Measurements from ENCODE around the gene GJC2. TPM values are rescaled to one million over a fixed set of nuclear protein-coding genes. Genes with fewer than 3 reads are reported as not detected.

Gene GJC2
- total RNA-seq, 1 experiment from 2014 or later: 1.6 TPM

- Histone ChIP-seq H3K14ac (ENCODE audit: insufficient read depth, low read length) (peak within 1 kb of the TSS; percentile 84), H2BK12ac (ENCODE audit: insufficient read length, low read depth, low read length) (no peak within 1 kb of the TSS), H3K27me3 (ENCODE audit: insufficient read depth, low read length) (no peaks in the 10 kb centered on the region), H4K20me1 (ENCODE audit: control insufficient read depth, insufficient read depth, insufficient read length) (no peaks in the 10 kb centered on the region), H2BK20ac (ENCODE audit: low read depth, low read length, poor library complexity, severe bottlenecking) (no peak within 1 kb of the TSS), H2BK120ac (ENCODE audit: low read depth, low read length, poor library complexity, severe bottlenecking) (no peak within 1 kb of the TSS), H3T11ph (ENCODE audit: low read length) (no peak within 1 kb of the TSS), H4K91ac (ENCODE audit: insufficient read length, low read depth, low read length) (no peak within 1 kb of the TSS), H3K9ac (ENCODE audit: extremely low read depth, insufficient read length, low read length) (peak within 1 kb of the TSS; percentile 23), H3K4ac (ENCODE audit: low read depth, low read length) (no peak within 1 kb of the TSS), H4K8ac (replicated peaks; ENCODE audit: insufficient read length, low read depth, low read length) (no peak within 1 kb of the TSS), H2AK5ac (ENCODE audit: insufficient read length, low read length) (no peak within 1 kb of the TSS), H3K56ac (ENCODE audit: insufficient read length, low read depth, low read length) (no peak within 1 kb of the TSS), H2BK15ac (ENCODE audit: low read depth, low read length) (no peak within 1 kb of the TSS), H3K9me3 (ENCODE audit: control insufficient read depth, low read depth, low read length) (no peaks in the 10 kb centered on the region), H3K4me1 (ENCODE audit: insufficient read depth, low read length) (no peaks in the 10 kb centered on the region; the same call in 1 of the 2 replicates), H2BK5ac (ENCODE audit: insufficient read length, low read length) (no peak within 1 kb of the TSS), H3K79me1 (ENCODE audit: insufficient read depth, low read depth, low read length, poor library complexity, severe bottlenecking) (no peaks in the 10 kb centered on the region), H3K23me2 (ENCODE audit: insufficient read length, low read depth, low read length, poor library complexity, severe bottlenecking) (peaks cover 2% of the 10 kb centered on the region), H2AFZ (ENCODE audit: low read length) (no peak within 1 kb of the TSS), H3K27ac (ENCODE audit: insufficient read length, low read depth, low read length) (no peak within 1 kb of the TSS), H3K23ac (ENCODE audit: insufficient read length, low read depth, low read length) (no peak within 1 kb of the TSS), H3K4me2 (ENCODE audit: insufficient read depth, insufficient read length, low read length) (peak within 1 kb of the TSS; percentile 45), H3K18ac (ENCODE audit: insufficient read length, low read depth, low read length) (peak within 1 kb of the TSS; percentile 12), H4K5ac (ENCODE audit: insufficient read length, low read depth, low read length) (no peak within 1 kb of the TSS), H3K79me2 (ENCODE audit: insufficient read depth, low read length) (no peaks in the 10 kb centered on the region)
- H3K9me3 Mint-ChIP-seq: peaks cover 0 to 2% of the 10 kb centered on the region in 2 experiments; a peak in 1 of 5 replicates
- H3K36me3 Mint-ChIP-seq (ENCODE audit: insufficient read depth in 1 of 3, low read depth in 3 of 3): peaks cover 0 to 3% (median 2%) of the 10 kb centered on the region in 3 experiments; a peak in 2 of 7 replicates
- no CpG with 5 or more reads among the region's 93 CpGs for WGBS (ENCODE audit: extremely low coverage, insufficient read length, low lambda C conversion rate)
- peaks cover 15 to 30% of the 10 kb centered on the region in 2 experiments for H3K4me1 Mint-ChIP-seq
- peak within 1 kb of the TSS; percentile 90 to 99 (median 99) for H3K27ac Mint-ChIP-seq
- peak; percentile 94 for TF ChIP-seq CTCF (conservative IDR thresholded peaks at IDR 0.05)
- H3K4me3 Mint-ChIP-seq: peak within 1 kb of the TSS; percentile 86 to 88
- peaks cover 10% of the 10 kb centered on the region for H3K27me3 Mint-ChIP-seq (ENCODE audit: low read depth)
- DNase-seq: peak; percentile 99
These were observed 15.8 kb downstream of the GJC2 start, which contains the start of gene IBA57 for GRCh38 chr1:228165372-228166169. IBA57 (plus strand) TSS chr1:228165804; CDS start chr1:228165817, 13 bp downstream.

Measured in H9 (cell line).